WTC11 (cell line): ENCODE results near the gene NOL12. TPM values are rescaled to one million over a fixed set of nuclear protein-coding genes. Genes with fewer than 3 reads are reported as not detected.

Experiments used
- ATF2 ChIP-seq: sonication (generic); formaldehyde crosslinking; IDR thresholded peaks from 2 replicates; pipeline ENCODE4 v1.8.1; 2022; ENCODE audit warnings: low read depth, missing genetic modification reagents, borderline replicate concordance
- CBFB ChIP-seq: sonication (generic); formaldehyde crosslinking; IDR thresholded peaks from 2 replicates; pipeline ENCODE4 v1.8.1; 2022; ENCODE audit warnings: mild to moderate bottlenecking, low read depth, missing genetic modification reagents
- E2F1 ChIP-seq: sonication (generic); formaldehyde crosslinking; IDR thresholded peaks from 2 replicates; pipeline ENCODE4 v1.8.0; 2022; ENCODE audit warnings: mild to moderate bottlenecking, missing genetic modification reagents
- FOXJ3 ChIP-seq: sonication (generic); formaldehyde crosslinking; IDR thresholded peaks from 2 replicates; pipeline ENCODE4 v1.9.0; 2021; ENCODE audit warnings: missing genetic modification reagents, mild to moderate bottlenecking, borderline replicate concordance
- FOXK1 ChIP-seq: sonication (generic); formaldehyde crosslinking; IDR thresholded peaks from 2 replicates; pipeline ENCODE4 v1.8.0; 2022; ENCODE audit warnings: mild to moderate bottlenecking, moderate library complexity, missing genetic modification reagents
- FOXP1 ChIP-seq: sonication (generic); formaldehyde crosslinking; IDR thresholded peaks from 2 replicates; pipeline ENCODE4 v1.8.0; 2022; ENCODE audit warnings: missing genetic modification reagents, mild to moderate bottlenecking, moderate library complexity, borderline replicate concordance
- GABPB1 ChIP-seq: sonication (generic); formaldehyde crosslinking; IDR thresholded peaks from 2 replicates; pipeline ENCODE4 v1.8.1; 2023; ENCODE audit warnings: mild to moderate bottlenecking, missing genetic modification reagents
- GRHL2 ChIP-seq: fragments of 250-450 bp; sonication (Bioruptor Pico); IDR thresholded peaks from 2 replicates; pipeline ENCODE4 v1.8.0; 2022; ENCODE audit warnings: mild to moderate bottlenecking, moderate library complexity; ENCODE audit not compliant: insufficient replicate concordance, severe bottlenecking
- GTF2I ChIP-seq: fragments of 250-450 bp; sonication (Bioruptor Pico); conservative IDR thresholded peaks from 2 replicates; pipeline ENCODE4 v1.4.0; 2021; ENCODE audit warnings: mild to moderate bottlenecking
- HMGA2 ChIP-seq: fragments of 250-450 bp; sonication (Bioruptor Pico); IDR thresholded peaks from 2 replicates; pipeline ENCODE4 v1.4.0; 2021; ENCODE audit warnings: mild to moderate bottlenecking, moderate library complexity
- IRF2 ChIP-seq: sonication (generic); formaldehyde crosslinking; IDR thresholded peaks from 2 replicates; pipeline ENCODE4 v1.8.0; 2022; ENCODE audit warnings: low read depth, missing genetic modification reagents, borderline replicate concordance
- KAT7 ChIP-seq: sonication (generic); formaldehyde crosslinking; IDR thresholded peaks from 2 replicates; pipeline ENCODE4 v1.8.1; 2023; ENCODE audit warnings: missing genetic modification reagents, mild to moderate bottlenecking, borderline replicate concordance
- MYBL2 ChIP-seq: sonication (generic); formaldehyde crosslinking; IDR thresholded peaks from 2 replicates; pipeline ENCODE4 v1.8.1; 2023; ENCODE audit warnings: mild to moderate bottlenecking, moderate library complexity, missing genetic modification reagents
- NFYB ChIP-seq: sonication (generic); formaldehyde crosslinking; conservative IDR thresholded peaks from 2 replicates; pipeline ENCODE4 v1.8.0; 2022; ENCODE audit warnings: low read depth, missing genetic modification reagents
- NR2C2 ChIP-seq: sonication (generic); formaldehyde crosslinking; IDR thresholded peaks from 2 replicates; pipeline ENCODE4 v1.8.0; 2022; ENCODE audit warnings: mild to moderate bottlenecking, missing genetic modification reagents
- RELA ChIP-seq: sonication (generic); formaldehyde crosslinking; IDR thresholded peaks from 2 replicates; pipeline ENCODE4 v1.8.1; 2022; ENCODE audit warnings: missing genetic modification reagents, mild to moderate bottlenecking, borderline replicate concordance
- SMAD3 ChIP-seq: sonication (generic); formaldehyde crosslinking; IDR thresholded peaks from 2 replicates; pipeline ENCODE4 v1.8.0; 2022; ENCODE audit warnings: missing genetic modification reagents, mild to moderate bottlenecking, borderline replicate concordance
- TCF7 ChIP-seq: sonication (generic); formaldehyde crosslinking; IDR thresholded peaks from 2 replicates; pipeline ENCODE4 v1.8.0; 2022; ENCODE audit warnings: mild to moderate bottlenecking, low read depth, missing genetic modification reagents, moderate library complexity
- TEAD1 ChIP-seq: sonication (generic); formaldehyde crosslinking; IDR thresholded peaks from 2 replicates; pipeline ENCODE4 v1.8.0; 2022; ENCODE audit warnings: mild to moderate bottlenecking, missing genetic modification reagents
- USF1 ChIP-seq: sonication (generic); formaldehyde crosslinking; IDR thresholded peaks from 2 replicates; pipeline ENCODE4 v1.8.0; 2022; ENCODE audit warnings: mild to moderate bottlenecking, missing genetic modification reagents
- ZNF121 ChIP-seq: sonication (generic); formaldehyde crosslinking; IDR thresholded peaks from 2 replicates; pipeline ENCODE4 v1.8.0; 2023; ENCODE audit warnings: missing genetic modification reagents
- ZNF512 ChIP-seq: sonication (generic); formaldehyde crosslinking; IDR thresholded peaks from 2 replicates; pipeline ENCODE4 v1.8.1; 2022; ENCODE audit warnings: missing genetic modification reagents, borderline replicate concordance
- total RNA-seq: library from RNA; stranded (reverse); gene quantifications from 3 replicates; pipeline ENCODE4 v1.2.3, GENCODE V29; 2021
- TF ChIP-seq, protein P1 (sequence below): sonication (generic); formaldehyde crosslinking; IDR thresholded peaks from 2 replicates; pipeline ENCODE4 v1.8.0; 2022; ENCODE audit warnings: missing genetic modification reagents
- TF ChIP-seq, protein P2 (sequence below): sonication (generic); formaldehyde crosslinking; conservative IDR thresholded peaks from 2 replicates; pipeline ENCODE4 v1.8.1; 2022; ENCODE audit warnings: mild to moderate bottlenecking, missing genetic modification reagents
- TF ChIP-seq, protein P3 (sequence below): sonication (generic); formaldehyde crosslinking; IDR thresholded peaks from 2 replicates; pipeline ENCODE4 v1.8.1; 2022; ENCODE audit warnings: mild to moderate bottlenecking, moderate library complexity, missing genetic modification reagents
- TF ChIP-seq, protein P4 (sequence below): sonication (generic); formaldehyde crosslinking; IDR thresholded peaks from 2 replicates; pipeline ENCODE4 v1.8.0; 2022; ENCODE audit warnings: mild to moderate bottlenecking, missing genetic modification reagents

NOL12 gene
- total RNA-seq, 1 experiment from 2014 or later: 24.9 TPM

- TF ChIP-seq, protein P1, sequence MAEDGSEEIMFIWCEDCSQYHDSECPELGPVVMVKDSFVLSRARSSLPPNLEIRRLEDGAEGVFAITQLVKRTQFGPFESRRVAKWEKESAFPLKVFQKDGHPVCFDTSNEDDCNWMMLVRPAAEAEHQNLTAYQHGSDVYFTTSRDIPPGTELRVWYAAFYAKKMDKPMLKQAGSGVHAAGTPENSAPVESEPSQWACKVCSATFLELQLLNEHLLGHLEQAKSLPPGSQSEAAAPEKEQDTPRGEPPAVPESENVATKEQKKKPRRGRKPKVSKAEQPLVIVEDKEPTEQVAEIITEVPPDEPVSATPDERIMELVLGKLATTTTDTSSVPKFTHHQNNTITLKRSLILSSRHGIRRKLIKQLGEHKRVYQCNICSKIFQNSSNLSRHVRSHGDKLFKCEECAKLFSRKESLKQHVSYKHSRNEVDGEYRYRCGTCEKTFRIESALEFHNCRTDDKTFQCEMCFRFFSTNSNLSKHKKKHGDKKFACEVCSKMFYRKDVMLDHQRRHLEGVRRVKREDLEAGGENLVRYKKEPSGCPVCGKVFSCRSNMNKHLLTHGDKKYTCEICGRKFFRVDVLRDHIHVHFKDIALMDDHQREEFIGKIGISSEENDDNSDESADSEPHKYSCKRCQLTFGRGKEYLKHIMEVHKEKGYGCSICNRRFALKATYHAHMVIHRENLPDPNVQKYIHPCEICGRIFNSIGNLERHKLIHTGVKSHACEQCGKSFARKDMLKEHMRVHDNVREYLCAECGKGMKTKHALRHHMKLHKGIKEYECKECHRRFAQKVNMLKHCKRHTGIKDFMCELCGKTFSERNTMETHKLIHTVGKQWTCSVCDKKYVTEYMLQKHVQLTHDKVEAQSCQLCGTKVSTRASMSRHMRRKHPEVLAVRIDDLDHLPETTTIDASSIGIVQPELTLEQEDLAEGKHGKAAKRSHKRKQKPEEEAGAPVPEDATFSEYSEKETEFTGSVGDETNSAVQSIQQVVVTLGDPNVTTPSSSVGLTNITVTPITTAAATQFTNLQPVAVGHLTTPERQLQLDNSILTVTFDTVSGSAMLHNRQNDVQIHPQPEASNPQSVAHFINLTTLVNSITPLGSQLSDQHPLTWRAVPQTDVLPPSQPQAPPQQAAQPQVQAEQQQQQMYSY (CRISPR knock-in tag): peak; percentile 67; the same call in 1 of the 2 replicates
- TF ChIP-seq FOXJ3 (CRISPR knock-in tag): no peak
- peak; percentile 54; the same call in 1 of the 2 replicates for TF ChIP-seq SMAD3 (CRISPR knock-in tag)
- TF ChIP-seq USF1 (CRISPR knock-in tag): no peak
- TF ChIP-seq ZNF121 (CRISPR knock-in tag): peak; percentile 95; the same call in 1 of the 2 replicates
- TF ChIP-seq NR2C2 (CRISPR knock-in tag): no peak
- TF ChIP-seq, protein P2, sequence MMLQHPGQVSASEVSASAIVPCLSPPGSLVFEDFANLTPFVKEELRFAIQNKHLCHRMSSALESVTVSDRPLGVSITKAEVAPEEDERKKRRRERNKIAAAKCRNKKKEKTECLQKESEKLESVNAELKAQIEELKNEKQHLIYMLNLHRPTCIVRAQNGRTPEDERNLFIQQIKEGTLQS (CRISPR knock-in tag): 0 out of 2 replicates have a peak, but pooled peaks have one; percentile 22
- peak; percentile 34; the same call in 1 of the 2 replicates for TF ChIP-seq NFYB
- TF ChIP-seq HMGA2 (CRISPR knock-in tag): no peak
- TF ChIP-seq ATF2 (CRISPR knock-in tag): no peak
- TF ChIP-seq IRF2: no peak
- TF ChIP-seq KAT7 (CRISPR knock-in tag): 0 out of 2 replicates have a peak, but pooled peaks have one; percentile 49
- TF ChIP-seq GABPB1 (CRISPR knock-in tag): peak; percentile 88
- TF ChIP-seq FOXP1 (CRISPR knock-in tag): peak; percentile 10; the same call in 1 of the 2 replicates
- TF ChIP-seq GTF2I (CRISPR knock-in tag): 0 out of 2 replicates have a peak, but pooled peaks have one; percentile 10
- peak; percentile 77; the same call in 1 of the 2 replicates for TF ChIP-seq TEAD1
- TF ChIP-seq MYBL2 (CRISPR knock-in tag): 0 out of 2 replicates have a peak, but pooled peaks have one; percentile 9
- TF ChIP-seq, protein P3, sequence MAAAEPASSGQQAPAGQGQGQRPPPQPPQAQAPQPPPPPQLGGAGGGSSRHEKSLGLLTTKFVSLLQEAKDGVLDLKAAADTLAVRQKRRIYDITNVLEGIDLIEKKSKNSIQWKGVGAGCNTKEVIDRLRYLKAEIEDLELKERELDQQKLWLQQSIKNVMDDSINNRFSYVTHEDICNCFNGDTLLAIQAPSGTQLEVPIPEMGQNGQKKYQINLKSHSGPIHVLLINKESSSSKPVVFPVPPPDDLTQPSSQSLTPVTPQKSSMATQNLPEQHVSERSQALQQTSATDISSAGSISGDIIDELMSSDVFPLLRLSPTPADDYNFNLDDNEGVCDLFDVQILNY (CRISPR knock-in tag): 0 out of 2 replicates have a peak, but pooled peaks have one; percentile 6
- TF ChIP-seq FOXK1 (CRISPR knock-in tag): peak; percentile 47; the same call in 1 of the 2 replicates
- no peak for TF ChIP-seq TCF7 (CRISPR knock-in tag)
- 0 out of 2 replicates have a peak, but pooled peaks have one; percentile 28 for TF ChIP-seq CBFB (CRISPR knock-in tag)
- TF ChIP-seq ZNF512 (CRISPR knock-in tag): no peak
- TF ChIP-seq RELA (CRISPR knock-in tag): no peak
- TF ChIP-seq E2F1: no peak
- no peak for TF ChIP-seq GRHL2 (CRISPR knock-in tag)
- TF ChIP-seq, protein P4, sequence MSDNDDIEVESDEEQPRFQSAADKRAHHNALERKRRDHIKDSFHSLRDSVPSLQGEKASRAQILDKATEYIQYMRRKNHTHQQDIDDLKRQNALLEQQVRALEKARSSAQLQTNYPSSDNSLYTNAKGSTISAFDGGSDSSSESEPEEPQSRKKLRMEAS (CRISPR knock-in tag): peak; percentile 80
Observed at GRCh38 chr22:37686002-37686982, at the start of gene NOL12 (continued).
